Stimulated activated CD4-positive, alpha-beta T cell treated with anti-CD3 and anti-CD28 coated beads, Interleukin-12 subunit alpha, Interleukin-12 subunit beta, amount 100 ng/mL, for 24 hours (primary cell): Measurements from ENCODE around the gene CCDC93.
"Not testable (repeated sequence)": the region's sequence is repeated elsewhere in the genome, so short reads cannot be mapped to it uniquely, and the experiment has no call there.

Source experiments
- DNase-seq, 2 experiments: peaks; one replicate each; pipeline ENCODE4 v3.0.0-alpha.2; 2020; ENCODE audit warnings: low read depth in 2 of 2

CCDC93 gene

DNA sequence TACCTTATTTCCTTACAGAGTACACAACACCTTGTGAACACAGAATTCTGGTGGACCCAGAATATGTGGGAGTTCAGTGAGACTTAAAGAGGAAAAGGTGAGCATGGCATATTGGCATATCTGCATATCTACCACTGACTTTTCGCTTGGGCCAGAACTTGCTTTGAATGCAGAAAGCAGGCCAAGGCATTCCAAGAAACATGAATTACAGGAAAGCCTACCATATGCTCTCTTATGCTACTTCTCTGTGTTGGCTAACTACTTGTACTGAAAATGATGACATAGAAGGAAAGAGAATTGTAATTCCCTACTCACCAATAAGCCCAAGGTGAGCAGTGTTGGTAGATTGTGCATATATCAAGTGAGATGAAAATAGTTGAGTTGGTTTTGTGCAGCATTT lies 31.4 kb upstream of the CCDC93 start:
- DNase-seq, result no peak

DNA sequence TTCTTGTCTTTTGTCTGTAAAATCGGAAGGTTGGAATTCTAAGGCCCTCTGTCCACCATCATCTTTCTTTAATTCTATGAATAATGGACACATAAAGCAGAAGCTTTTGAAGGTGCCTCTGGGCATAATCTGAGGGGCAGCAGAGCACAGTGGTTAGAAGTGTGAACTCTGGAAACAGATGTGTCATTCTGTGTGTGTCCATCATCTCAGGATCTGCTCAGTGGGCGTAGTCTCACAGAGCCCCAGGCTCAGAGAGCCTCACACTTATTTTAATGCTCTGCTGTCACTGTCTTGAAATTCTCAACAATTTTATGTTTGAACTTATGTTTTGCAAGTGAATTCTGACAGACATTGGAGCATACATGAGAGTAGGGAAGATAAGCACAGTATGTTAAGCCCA lies 31.0 kb upstream of the CCDC93 start:
- DNase-seq, result no peak

DNA sequence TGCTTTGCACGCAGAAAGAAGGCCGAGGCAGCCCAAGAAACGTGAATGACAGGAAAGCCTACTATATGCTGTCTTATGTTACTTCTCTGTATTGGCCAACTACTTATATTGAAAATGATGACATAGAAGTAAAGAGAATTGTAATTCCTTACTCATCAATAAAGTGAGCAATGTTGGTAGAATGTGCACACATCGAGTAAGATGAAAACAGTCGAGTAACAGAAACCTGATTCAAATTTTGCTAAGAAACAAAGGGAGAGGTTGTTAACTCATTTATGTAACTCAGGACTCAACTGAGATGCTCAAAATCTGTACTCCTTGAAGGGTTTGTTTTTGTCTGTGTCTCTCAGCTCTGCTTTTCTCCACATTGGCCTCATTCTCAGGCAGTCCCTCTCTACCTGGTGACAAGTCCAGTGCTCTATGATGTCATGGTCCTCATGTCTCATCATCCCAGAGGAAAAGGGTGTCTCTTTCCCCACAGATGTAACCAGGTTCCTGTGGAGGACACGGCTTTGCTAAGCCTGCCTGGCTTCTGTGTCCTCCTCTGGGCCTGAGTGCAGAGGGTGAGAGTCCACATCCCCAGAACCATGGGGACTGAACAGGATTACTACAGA lies 30.3 kb upstream of the CCDC93 start:
- no peak for DNase-seq

DNA sequence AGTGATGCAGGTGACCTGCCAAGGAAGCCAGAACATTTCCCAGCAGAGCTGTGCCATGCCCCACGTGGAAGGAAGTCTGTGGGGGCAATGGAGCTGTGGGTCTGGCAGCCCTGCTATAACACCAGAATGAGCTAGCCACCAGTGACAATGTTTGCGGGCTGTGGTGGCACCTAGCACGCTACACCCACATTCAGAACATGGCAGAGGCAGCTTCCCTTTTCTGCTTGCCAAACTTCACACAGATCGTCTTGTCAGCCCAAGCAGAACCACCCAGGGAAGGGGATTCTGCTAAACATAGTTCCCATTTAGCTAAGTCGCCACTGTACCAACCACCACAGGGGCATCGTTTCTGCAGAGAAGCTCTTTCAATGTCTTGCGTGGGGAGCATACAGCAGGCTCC lies 27.0 kb upstream of the CCDC93 start:
- DNase-seq, result no peak

DNA sequence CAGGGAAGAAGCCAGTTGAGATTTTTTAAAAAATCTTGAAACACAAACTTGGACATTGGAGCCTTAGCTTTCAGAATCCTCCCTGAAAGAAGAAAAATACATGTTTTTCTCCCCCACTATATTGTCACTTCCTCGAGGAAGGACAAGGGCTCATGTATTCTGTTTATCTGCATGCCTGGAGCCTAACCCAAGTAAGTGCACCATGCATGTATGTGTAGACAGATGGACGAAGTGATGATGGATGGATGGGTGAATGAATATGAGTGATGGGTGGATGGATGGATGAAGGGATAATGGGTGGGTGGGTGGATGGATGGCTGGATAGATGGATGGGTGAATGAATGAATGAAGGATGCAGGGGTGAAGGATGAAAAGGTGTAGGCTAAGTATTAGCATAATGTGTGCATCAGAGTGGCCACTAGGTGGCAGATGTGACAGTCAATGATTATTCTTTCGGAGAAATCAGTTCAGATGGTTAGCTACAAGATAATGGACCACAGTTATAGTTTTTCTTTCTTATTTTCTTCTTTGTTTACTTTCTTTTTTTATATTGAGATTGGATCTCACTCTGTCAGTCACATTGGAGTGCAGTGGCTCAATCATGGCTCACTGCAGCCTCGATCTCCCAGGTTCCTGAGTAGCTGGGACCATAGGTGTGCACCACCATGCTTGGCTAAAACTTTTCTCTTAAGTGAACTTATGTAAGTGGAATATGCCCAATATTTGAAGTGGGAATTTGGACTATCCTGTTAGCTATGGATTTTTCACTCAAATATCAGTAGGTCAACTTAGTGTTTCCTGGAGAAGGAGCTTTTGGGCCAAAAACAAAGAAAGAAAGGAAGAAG lies 18.5 kb upstream of the CCDC93 start:
- peak in 1 of 2 experiments; percentile 25 for DNase-seq

DNA sequence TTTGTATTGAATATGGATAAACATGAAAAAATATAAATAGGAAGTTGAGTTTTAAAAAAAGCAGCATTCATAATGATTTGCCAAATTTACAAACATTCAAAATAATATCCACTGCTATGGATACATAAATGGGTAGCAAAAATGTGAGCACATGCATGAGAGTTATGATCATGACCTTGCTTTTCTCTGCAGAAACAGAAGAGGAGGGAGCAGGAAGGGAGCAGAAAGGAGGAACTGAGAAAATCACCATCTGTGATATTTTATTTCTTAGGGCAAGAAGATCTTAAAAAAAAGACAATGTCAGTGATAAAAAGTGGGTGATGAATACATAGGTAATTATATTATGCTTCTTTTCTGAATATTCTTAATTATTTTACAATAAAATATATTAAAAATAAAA lies 17.7 kb upstream of the CCDC93 start:
- no peak for DNase-seq

DNA sequence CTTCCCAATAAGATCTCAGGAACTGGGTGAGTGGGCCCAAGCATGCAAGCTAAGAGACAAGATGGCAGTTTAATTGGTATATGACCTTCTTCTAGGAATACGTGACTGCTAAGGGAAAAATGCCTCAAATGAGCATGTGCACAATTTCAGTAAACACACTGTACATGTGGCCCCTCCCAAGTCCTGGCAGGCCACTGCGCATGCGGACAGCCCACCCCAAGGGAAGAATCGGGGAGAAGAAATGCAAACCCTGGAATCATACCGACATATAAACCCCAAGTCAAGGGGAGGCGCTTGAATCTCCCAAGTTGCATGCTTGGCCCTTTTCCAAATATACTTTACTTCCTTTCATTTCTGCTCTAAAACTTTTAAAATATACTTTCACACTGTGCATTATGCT lies 15.2 kb upstream of the CCDC93 start:
- no peak for DNase-seq

DNA sequence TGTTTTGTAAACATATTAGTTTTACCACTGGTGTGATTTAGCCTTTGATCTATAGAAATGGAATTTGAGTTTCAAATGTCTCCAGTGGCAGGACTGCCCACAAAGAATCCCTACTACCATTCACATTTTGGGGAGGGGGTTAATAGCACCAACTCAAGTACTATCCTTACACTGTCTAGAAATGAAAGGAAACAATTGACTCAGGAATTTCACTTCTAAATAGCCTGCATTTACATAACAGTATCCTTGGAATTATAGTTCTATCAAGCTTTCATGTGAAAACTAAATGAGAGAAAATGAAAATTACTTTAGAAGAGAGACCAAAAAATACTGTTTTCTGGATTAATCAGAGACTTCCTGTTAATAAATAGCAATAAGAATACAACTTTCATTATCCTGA lies 7.5 kb upstream of the CCDC93 start:
- DNase-seq, result no peak

DNA sequence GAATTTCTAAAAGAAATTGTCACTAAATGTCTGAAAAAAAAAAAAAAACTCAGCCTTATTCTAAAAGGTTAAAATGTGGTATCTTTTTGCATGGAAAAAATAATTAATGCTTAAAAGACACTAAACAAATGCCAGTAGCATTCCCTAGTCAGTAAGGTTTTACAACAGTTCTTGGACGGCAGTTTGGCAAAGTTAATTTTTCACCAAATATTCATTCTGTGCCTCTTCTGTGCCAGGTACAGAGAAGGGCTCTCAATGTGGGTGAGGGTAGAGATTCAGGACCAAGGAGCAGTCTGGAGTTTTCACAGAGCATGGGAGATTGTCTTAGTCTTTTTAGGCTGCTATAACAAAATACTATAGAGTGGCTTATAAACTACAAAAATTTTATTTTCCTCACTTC lies 6.0 kb upstream of the CCDC93 start:
- DNase-seq, result no peak

DNA sequence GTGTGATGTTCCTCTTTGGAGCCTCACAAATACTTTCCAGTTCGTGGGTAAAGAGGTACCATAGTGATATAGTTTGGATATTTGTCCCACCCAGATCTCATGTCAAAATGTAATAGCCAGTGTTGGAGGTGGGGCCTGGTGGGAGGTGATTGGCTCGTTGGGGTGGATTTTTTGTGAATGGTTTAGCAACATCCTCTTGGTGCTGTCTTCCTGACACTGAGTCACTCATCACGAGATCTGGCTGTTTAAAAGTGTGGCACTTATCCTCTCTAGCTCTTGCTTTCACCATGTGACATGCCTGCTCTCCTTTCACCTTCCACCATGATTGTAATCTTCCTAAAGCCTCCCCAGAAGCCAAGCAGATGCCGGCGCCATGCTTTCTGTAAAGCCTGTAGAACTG lies 3.0 kb upstream of the CCDC93 start:
- DNase-seq, result no peak

DNA sequence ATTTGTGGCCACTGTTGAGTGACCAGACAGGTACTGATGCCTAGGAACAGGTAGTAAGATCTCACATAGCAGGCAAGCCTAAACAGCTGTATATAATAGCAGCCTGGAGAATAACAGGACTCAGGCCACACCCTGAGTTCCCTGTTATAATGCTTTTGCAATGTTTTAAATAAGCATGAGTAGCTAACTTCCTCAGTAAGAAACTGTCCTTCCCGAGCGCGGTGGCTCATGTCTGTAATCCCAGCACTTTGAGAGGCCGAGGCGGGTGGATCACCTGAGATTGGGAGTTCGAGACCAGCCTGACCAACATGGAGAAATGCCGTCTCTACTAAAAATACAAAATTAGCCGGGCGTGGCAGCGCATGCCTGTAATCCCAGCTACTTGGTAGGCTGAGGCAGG lies 1.9 kb upstream of the CCDC93 start:
- DNase-seq, result not testable (repeated sequence)

DNA sequence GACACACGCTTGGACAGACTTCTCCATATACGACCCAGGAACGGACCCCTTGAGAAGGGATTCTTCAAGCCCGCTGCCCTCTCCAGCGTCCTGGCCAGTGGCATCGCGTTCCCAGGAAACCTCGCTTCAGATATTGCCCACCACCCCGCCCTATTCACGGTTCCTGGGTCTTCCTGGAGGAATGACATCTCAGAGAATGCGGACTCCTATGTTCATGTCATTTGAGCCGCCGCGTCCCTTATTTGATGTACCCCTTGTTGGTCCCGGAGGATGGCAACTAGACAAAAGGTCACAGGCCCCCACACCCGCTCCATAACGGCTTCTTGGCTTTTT lies 588 bp upstream of the CCDC93 start:
- DNase-seq, result no peak

DNA sequence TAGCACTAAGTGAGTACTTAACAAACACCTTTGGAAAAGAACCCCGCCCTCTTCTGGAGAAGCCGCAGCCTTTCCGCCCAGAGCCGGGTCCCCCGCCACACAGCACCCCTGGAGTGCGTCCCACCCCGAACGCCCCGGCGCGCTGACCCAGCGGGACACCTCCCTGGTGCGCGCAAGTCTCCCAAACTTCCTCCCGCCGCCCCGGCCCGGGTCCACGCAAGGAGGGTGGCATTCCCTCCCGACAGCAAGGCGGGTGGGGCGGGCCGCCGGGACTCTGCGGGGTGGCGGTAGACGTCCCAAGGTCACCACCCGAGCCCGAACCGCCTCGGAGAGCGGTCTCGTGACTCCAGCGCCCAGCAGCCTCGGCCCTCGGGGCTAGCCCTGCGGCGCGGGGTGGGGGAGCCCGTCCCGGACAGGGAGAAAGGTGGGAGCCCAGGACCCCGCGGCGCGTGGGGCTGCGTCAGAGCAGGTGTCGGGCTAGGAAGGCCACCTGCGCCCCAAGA lies 598 bp downstream of the CCDC93 start:
- peak; percentile 4 to 26 for DNase-seq

DNA sequence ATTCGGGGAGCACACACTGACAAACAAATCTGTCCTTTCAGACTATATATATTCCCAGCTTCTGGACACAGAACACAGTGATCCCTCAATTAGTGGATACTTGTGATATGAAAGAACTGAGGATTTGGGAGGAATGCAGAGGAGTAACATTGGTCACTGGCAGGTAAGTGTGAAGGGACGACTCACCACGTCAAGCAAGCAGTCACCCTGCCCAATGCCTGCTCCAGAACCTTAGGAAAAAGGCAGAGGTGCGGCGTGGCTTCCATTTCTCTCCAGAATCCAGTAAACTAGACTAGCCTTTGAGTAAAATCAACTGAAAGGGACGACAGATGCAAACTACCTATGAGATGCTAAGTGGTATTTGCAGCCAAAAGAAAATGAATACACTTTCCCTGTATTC lies 1.1 kb downstream of the CCDC93 start:
- DNase-seq, result no peak

DNA sequence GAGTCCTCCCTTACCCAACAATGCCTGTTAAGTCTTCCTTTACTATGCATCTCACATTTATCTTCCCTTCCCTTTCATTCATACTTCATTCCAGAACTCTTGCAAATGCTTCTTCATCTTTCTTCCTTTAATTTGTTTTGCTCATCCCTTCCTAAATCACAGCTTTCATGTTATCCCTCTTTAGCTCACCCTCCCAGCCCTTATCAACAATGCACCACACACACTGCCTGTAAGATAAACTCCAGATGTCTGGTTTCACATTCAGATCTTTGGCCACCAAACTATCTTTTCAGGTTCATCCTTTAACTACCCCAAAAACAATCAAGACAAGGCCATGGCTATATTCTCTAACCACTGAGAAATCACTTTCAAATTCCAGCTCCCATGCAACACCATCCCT lies 3.4 kb downstream of the CCDC93 start:
- DNase-seq, result no peak

DNA sequence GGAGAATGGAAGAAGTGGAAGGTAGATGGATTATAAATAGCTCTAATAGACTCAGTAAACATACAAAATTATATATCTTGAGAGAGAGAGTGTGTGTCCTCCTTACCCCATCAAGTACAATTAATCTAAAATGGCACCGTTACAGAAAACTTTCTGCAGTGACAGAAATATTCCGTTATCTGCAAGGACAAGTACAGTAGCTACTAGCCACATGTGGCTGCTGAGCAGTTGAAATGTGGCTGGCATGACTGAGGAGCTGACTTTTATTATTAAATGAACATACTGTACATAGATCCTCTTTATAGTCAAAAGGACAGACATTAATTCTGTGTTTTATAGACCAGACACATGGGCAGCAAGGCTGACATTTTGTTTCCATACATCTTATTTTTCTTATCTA lies 7.0 kb downstream of the CCDC93 start:
- no peak for DNase-seq

DNA sequence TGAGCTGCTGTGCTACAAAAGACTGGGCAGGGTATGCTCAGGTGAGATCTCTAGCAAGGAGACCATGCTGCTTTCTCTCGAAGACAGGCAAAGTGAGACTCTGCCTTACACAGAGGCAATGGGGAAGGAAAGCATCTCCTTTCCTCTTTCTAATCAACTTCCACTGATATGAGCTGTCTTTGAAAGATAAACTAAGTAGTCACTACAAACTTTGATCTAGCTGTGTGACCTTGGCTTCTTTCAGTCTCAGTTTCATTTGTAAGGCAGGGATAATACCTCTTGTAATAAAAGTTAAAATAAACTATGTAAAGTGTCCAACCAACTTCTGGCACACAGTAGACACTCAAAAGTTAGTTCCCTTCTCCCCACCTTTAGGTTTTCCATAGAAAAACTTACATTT lies 7.5 kb downstream of the CCDC93 start:
- no peak for DNase-seq

DNA sequence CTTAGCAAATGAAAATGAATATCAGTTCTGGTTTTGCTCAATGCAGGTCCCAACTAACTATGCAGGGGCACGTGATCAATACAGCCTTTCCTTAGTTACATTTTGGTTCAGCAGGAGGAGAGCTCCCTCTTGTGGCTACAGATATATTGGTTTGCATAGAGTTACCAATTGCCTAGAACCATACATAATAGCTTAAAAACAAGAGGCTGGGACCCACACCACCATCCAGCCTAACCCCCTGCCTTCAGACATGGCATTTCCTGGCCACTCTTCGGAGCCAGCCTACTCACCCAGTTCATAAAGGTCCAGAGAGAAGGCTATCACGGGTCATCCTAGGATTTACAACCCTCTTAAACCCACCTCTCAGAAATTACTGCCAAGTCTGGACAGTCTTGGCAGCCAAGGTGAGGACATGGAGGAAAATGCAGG lies 10.5 kb downstream of the CCDC93 start:
- DNase-seq, result peak in 1 of 2 experiments; percentile 11

DNA sequence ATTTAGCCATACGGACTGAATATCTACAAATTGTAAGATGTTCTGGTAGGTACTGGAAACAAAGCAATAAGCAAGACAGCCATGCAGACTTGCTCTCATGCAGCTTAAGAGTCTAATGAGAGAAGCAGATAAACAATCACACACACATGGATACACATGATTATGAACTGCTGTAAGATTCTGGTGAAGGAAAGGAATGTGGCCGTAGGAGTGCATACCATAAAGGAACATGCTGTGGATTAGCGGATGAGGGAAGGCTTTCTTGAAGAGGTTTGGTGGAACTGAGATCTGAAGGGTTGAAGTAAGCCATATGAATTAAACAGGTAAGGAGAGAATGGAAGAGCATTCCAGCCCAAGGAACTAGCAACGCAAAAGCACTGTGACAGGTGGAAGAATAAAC lies 13.8 kb downstream of the CCDC93 start:
- no peak for DNase-seq

DNA sequence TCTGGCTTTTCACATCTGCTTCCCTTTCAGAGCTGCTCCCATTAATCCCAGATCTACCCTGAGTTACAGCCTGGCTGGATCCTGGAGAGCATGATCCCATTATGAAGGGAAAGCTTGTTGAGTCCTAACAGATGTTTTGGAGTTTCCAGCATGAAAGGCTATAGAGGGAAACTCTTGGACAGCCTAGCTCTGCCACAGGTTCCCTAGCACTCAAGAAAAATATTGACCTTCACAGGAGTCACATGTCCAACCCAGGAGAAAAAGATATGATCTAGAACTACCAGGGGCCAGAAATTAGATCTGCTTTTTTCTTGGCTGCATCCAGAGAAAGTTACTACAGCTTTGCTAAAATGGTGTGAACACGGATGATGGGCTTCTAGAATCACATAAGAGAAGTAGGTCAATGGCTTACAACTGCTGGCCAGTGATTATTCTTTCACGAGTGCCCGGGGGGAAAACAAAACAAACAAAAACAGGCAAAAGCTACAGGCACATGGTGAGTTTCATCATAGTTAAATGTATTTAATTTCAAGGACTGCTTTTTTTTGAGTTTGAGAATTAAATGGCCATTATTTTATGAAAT lies 15.9 kb downstream of the CCDC93 start:
- no peak for DNase-seq

DNA sequence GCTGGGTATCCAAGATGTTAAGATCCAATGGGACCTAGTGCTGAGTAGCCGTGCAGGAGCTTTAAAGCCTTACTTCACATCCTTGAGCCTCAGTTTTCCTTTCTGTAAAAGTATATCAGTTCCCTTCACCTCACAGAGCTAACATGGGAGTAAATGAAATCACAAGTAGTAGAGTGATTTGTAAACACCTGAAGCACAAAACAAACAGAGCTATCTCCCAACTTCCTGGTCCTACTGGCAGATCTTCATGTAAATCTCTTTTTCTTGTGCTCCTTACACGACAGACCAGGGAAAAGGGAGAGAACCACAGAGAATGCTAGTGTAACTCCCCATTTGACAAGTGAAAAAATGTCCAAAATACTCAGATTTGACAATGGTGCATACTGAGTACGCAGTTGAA lies 17.3 kb downstream of the CCDC93 start:
- DNase-seq, result no peak

DNA sequence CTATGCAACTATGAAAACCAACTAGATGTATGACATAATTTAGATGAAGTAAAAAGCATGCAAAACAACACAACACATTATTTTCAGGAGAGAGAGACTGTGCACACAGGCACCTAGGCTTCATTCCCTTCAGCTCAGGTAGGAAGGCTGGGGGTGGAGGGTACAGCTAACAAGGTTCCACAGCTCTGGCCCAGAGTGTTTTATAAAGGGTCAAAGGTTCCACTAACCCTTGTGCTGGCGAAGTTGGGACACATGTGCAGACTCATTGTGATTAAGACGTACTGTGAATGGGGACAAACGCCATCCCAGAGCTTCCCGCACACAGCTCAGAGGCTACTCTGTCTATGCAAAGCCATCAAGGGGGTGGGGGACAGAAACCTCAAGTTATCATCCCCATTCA lies 19.1 kb downstream of the CCDC93 start:
- DNase-seq, result no peak

DNA sequence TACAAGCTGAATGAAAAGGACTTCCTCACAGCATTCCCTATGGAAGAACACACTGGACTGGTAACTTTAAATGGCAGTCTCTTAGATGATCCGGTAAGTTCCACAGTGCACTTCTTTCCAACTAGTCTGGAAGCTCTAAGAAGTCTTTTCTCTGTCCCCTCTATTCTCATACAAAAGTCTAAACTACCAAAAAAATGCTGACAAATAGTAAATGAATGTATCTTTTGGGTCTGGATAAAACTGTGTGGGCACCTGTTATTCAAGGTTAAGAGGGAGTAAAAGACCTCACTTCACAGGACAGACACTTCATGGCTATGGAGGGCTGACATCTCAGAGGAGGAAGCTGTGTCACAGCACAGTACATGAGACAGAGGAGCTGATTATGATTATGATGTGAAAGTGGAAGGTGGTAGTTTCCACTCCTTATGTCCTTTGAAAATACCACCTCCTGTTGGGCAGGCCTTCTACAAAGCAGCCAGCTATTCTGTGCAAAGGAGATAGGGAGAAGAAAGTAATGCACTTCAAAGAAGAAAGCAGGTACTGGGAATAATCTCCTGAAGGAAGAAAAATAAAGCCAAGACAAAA lies 23.9 kb downstream of the CCDC93 start:
- DNase-seq, result no peak
